Fibroblast of upper back skin (primary cell): ENCODE data around the gene MXD1.
"Not testable (repeated sequence)": the region's sequence is repeated elsewhere in the genome, so short reads cannot be mapped to it uniquely, and the experiment has no call there.

Experiments
- DNase-seq: peaks from one replicate; pipeline ENCODE4 v3.0.0-alpha.2; 2013

MXD1 gene

DNA sequence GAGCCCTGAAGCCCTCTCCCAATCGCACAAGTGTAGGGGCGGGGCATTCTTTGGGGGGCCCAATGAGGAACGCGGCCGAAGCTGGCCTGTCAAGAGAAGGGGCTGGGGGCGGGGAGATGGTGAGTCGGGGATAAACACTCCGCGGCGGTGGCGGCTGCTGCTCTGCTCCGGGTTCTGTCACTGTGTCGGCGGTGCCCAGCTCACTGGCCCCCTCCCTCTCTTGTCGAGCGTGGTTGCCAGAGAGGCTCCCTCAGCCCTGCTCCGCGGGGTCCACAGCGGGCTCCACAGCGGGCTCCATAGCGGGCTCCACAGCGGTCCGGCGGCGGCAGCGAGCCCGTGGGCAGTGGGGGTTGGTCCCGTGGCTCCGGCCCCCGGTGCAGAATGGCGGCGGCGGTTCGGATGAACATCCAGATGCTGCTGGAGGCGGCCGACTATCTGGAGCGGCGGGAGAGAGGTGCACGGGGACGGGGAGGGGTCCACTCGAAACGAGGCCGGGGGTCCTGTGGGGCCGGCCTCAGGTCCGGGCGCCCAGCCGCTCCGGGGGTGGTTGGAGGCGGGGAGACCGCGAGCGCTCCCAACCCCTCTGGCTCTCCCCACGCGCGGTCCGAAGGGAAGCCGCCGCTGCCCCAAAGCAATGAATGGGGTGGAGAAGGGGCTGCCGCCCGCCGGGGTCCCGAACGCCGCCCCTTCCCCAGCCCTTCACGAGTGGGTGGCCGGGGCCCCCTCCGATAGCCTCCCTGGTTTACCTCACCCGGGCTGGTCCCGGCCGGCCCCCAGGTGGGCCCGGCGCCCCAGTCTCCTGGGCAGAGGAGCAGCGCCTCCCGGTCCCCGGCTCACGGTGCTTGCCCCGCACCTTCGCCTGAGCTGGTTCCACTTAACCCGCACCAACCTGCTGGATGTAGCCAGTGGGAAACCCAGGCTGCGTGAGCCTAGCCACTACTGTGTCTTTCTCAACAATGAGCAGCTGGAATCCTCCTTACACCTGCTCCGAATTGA is at the start of gene MXD1:
Gene MXD1, plus strand, starts transcription at position 160 of the 996 bp plus-strand sequence. Its CDS starts 222 bp downstream, at position 382.
- DNase-seq: peak; percentile 2

- no peak for DNase-seq
Observed at GRCh38 chr2:69888451-69888850, 26.5 kb upstream of the MXD1 start.

- DNase-seq: no peak
Observed at GRCh38 chr2:69889302-69889701, 25.6 kb upstream of the MXD1 start.

DNA sequence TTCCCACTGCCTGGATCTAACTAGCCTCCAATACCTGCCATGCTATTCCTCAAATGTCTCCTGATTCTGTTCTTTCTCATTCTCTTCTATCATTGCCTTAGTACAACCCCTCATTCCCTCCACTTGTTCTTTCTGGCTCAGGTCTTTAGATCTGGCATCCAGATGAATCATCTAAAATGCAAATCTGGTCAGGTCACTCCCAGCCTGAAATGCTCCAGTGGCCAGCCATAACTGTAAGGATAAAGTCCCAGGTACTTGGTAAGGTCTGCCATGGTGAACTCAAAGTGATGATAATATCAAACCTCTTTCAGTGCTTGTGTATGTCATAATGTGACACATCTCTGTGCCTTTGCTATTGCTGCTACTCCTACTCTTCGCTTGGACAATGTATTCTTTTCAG is 24.0 kb upstream of the MXD1 start:
- no peak for DNase-seq

GRCh38 chr2:69892838-69893424 is 22.0 kb upstream of the MXD1 start:
- not testable (repeated sequence) for DNase-seq

- DNase-seq: peak; percentile 81
Observed at GRCh38 chr2:69893684-69894551, 21.0 kb upstream of the MXD1 start, which contains the start of gene SNRNP27. SNRNP27 (plus strand) TSS chr2:69893956; CDS start chr2:69893985, 29 bp downstream.

DNA sequence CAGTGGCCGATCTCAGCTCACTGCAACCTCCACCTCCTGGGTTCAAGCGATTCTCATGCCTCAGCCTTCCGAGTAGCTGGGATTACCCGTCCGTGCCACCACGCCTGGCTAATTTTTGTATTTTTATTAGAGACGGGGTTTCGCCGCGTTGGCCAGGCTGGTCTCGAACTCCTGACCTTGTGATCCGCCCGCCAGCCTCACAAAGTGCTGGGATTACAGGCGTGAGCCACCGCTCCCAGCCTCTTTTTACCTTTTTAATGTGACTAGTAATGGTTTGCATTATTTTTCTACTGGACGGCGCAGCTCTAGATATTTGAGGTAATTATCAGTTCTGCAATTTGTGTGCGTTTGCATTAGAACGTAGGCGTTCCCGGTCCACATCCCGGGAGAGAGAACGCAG is 20.2 kb upstream of the MXD1 start:
- DNase-seq: not testable (repeated sequence)

GRCh38 chr2:69902213-69902922 is 12.5 kb upstream of the MXD1 start:
- no peak for DNase-seq

DNA sequence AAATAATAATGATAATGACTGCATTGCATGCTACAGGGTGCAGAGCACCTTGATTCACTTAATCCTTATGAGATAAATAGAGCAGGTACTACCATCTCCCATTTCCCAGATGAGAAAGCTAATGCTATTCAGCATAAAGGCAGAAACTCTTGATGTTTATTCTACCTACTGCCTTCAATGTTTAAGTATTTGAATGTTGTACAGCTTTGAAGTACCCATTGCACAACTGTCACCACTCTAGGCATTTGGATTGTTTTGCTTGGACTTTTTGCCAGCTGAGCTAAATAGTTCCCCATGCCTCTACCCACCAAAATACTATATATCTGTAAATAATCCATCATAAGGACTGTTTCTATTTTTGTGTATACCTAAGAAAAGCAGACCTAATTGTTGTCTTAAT is 7.7 kb upstream of the MXD1 start:
- DNase-seq: no peak

- peak; percentile 61 for DNase-seq
Observed at GRCh38 chr2:69911985-69912563, 2.8 kb upstream of the MXD1 start.

- DNase-seq: peak; percentile 100
Observed at GRCh38 chr2:69914164-69914949, 552 bp upstream of the MXD1 start.

GRCh38 chr2:69916106-69916505 is 1.2 kb downstream of the MXD1 start:
- DNase-seq: no peak

GRCh38 chr2:69917852-69918251 is 2.9 kb downstream of the MXD1 start:
- DNase-seq: peak; percentile 84

GRCh38 chr2:69918401-69918800 is 3.5 kb downstream of the MXD1 start:
- DNase-seq: no peak

DNA sequence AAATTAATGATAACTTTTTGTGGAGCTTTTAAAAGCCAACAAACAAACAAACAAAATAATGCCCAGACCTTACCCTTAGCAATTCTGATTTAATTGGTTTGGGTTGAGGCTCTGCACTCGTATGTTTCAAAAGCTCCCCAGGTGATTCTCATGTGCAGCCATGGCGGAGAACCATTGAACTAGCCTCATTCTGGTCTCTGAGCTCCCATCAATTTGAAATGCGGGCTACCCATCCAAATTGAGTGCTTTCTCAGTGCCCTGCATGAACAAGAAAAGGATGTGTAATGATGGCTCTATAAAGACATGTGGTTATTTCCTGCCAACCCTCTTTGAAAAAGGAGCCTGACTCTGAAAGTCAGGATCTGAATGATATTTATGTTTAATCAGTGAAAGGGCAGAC is 8.2 kb downstream of the MXD1 start:
- DNase-seq: no peak

DNA sequence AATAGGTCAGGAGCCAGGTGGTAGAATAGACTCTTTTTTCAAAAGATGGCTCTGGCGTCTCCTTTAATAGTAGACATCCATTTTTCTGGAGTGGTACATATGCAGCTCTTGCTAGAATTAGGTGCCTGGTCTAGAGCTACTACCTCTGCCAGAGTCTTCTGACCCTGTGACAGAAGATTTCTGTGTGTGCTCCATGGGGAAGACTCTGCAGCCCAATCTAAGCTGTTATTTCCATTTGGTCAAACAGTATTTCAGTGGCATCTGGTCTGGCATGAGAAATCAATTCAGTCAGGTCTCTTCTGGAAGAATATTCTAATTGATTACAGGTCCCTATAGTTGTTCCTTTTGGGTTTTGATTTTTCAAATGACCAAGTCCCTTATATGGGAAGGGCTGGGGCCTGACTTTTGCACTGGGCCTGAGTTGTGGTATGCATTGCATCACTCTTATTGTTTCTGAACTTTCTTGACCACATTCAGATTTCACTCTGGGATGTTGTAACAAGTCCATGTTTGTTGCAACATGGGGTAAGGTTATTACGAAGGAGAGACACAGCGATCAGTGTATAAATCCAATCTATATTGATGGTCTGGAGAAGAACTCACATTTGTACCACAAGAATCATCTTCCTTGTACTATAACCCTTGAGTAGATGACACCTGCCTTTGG is 12.1 kb downstream of the MXD1 start:
- peak; percentile 42 for DNase-seq

- no peak for DNase-seq
Observed at GRCh38 chr2:69931832-69932595, 17.1 kb downstream of the MXD1 start.

GRCh38 chr2:69932596-69932922 is 17.6 kb downstream of the MXD1 start:
- no peak for DNase-seq

- no peak for DNase-seq
Observed at GRCh38 chr2:69933254-69933828, 18.4 kb downstream of the MXD1 start.
